ENCODE data around the gene ABLIM2.
A peak's percentile ranks its signal among the peaks of the same experiment; 100 is the strongest.

Gene ABLIM2

DNA sequence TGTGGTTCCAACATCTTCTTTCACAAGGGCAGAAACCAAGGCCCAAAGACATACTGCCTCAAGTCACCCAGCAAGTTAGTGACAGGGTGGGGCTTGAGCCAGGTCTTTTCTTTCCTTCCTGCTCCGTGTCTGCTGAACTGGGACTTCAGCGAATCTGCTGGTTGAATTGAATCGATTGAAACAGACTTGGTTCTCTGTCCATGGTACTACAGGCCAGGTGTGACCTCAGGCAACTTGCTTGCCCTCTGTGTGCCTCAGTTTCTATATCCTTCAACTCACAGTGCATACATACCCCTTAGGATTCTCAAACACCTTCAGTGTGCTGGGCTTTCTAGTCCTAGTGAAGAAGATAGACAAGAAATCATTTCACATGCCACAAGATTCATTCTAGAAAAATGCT lies 2.0 kb upstream of the ABLIM2 start:
- no peak for DNase-seq
- peaks cover 91% of the 10 kb centered on the region for H3K27me3 Mint-ChIP-seq (ENCODE audit: low read depth, poor library complexity)
- H3K9me3 Mint-ChIP-seq, result no peaks in the 10 kb centered on the region

DNA sequence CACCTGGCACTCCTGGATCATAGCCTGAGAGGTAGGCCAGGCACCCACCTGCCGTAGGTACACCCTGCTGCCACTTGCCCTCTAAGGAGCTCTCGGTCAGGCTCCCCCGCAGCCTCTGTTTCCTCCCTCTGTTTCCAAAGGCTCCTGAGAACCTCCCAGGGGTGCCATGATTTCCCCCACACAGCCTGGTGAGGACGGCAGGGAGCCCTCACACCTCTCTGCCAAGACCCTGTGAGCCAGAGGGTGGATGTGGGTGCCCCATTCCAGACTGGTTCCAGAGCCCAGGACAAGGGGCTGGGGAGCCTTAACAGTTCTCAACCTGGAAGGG lies 1.6 kb upstream of the ABLIM2 start:
- no peaks in the 10 kb centered on the region for H3K9me3 Mint-ChIP-seq
- H3K4me3 Mint-ChIP-seq, result peak overlapping the region; percentile 78
- H3K27me3 Mint-ChIP-seq (ENCODE audit: low read depth, poor library complexity), result peaks cover 92% of the 10 kb centered on the region
- TF ChIP-seq, protein P1, sequence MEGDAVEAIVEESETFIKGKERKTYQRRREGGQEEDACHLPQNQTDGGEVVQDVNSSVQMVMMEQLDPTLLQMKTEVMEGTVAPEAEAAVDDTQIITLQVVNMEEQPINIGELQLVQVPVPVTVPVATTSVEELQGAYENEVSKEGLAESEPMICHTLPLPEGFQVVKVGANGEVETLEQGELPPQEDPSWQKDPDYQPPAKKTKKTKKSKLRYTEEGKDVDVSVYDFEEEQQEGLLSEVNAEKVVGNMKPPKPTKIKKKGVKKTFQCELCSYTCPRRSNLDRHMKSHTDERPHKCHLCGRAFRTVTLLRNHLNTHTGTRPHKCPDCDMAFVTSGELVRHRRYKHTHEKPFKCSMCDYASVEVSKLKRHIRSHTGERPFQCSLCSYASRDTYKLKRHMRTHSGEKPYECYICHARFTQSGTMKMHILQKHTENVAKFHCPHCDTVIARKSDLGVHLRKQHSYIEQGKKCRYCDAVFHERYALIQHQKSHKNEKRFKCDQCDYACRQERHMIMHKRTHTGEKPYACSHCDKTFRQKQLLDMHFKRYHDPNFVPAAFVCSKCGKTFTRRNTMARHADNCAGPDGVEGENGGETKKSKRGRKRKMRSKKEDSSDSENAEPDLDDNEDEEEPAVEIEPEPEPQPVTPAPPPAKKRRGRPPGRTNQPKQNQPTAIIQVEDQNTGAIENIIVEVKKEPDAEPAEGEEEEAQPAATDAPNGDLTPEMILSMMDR (IDR thresholded peaks at IDR 0.05), result no peak
- no peaks in the 10 kb centered on the region for H3K36me3 Mint-ChIP-seq (ENCODE audit: low read depth)
- H3K4me1 Mint-ChIP-seq, result peaks cover 22% of the 10 kb centered on the region
- H3K27ac Mint-ChIP-seq, result no peak overlapping the region
- DNase-seq, result no peak

More for the DNA sequence above, 2.0 kb upstream of the ABLIM2 start:
- H3K27ac Mint-ChIP-seq, result no peak overlapping the region
- H3K4me1 Mint-ChIP-seq, result peaks cover 26% of the 10 kb centered on the region
- H3K4me3 Mint-ChIP-seq, result peak overlapping the region; percentile 78
- no peaks in the 10 kb centered on the region for H3K36me3 Mint-ChIP-seq (ENCODE audit: low read depth)
- TF ChIP-seq, protein P1 (IDR thresholded peaks at IDR 0.05), result no peak

DNA sequence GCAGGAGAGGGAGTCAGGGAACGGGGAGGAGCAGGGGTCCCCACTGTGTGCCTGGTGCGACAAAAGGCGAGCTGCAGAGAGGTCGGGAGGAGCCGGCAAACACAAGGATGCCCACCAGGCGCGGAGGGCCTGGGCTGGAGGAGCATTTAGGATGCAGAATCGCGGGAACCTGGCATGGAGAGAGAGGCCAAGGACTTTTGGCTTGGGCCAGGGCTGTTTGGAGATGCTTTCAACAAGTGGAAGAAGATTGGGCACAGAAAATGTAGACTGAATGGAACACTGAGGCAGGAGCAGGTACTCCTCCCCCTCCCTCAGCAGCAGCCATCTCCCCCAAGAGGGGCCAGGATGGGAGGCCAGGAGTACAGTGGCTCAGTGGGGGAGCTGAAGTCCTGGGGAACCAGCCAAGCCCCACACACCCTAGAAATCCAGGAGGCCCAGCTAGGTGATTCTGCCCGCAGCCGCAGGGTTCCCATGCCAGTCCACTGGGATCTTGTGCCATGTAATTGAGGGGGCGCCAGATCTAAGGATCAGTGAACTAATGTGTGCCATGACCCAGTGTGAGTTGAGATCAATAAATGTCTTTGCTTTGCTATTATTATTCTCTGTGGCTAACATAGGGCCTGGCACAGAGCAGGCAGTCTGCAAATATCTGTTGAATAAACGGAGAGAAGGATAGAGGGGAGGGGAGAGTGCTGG lies 1.1 kb upstream of the ABLIM2 start:
- peaks cover 97% of the 10 kb centered on the region for H3K27me3 Mint-ChIP-seq (ENCODE audit: low read depth, poor library complexity)
- H3K36me3 Mint-ChIP-seq (ENCODE audit: low read depth), result no peaks in the 10 kb centered on the region
- DNase-seq, result no peak
- H3K9me3 Mint-ChIP-seq, result no peaks in the 10 kb centered on the region
- H3K4me1 Mint-ChIP-seq, result peaks cover 18% of the 10 kb centered on the region
- TF ChIP-seq, protein P1 (IDR thresholded peaks at IDR 0.05), result no peak
- H3K4me3 Mint-ChIP-seq, result peak overlapping the region; percentile 78
- no peak overlapping the region for H3K27ac Mint-ChIP-seq

DNA sequence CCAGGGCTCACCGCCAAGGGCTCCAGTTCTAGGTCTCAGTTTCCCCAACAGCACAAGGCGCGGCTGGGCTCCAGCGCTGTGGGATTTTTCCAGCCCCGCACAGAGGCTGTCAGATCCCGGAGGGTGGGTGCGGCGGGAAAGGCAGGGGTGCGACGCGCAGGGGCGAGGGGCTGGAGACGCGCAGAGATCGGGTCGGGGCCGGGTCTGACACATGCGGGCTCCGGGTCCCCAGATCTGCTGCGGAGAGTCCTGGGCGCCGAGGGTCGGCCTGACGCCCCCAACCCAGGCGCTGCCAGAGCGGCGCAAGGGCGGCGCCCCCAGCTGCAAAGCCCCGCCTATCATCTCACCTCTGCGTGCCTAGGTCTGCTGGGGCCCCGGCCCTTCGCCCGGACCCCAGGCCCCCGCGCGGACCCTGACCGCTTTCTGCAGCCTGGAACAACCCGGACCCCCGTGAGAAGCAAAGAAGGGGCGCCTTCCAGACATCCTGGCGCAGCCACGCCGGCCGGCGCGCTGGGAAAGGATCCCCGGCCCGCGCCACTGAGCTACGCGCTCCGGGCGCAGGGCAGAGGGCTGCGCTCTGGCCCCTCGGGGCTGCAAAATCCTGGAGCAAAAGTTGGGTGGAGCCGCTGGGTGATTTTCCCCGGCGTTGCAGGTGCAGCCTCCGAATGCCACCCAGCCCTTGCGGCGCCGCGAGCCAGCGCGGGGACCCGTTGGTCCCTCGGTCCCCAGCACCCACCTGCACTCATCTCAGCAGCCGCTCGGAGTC lies 486 bp downstream of the ABLIM2 start:
- Mint-ChIP-seq H3K4me1 (peaks cover 14% of the 10 kb centered on the region), H3K9me3 (no peaks in the 10 kb centered on the region), H3K27me3 (ENCODE audit: low read depth, poor library complexity) (peaks cover 100% of the 10 kb centered on the region), H3K4me3 (peak overlapping the region; percentile 52), H3K36me3 (ENCODE audit: low read depth) (no peaks in the 10 kb centered on the region), H3K27ac (no peak overlapping the region)
- DNase-seq, result no peak
- TF ChIP-seq, protein P1 (IDR thresholded peaks at IDR 0.05), result no peak

DNA sequence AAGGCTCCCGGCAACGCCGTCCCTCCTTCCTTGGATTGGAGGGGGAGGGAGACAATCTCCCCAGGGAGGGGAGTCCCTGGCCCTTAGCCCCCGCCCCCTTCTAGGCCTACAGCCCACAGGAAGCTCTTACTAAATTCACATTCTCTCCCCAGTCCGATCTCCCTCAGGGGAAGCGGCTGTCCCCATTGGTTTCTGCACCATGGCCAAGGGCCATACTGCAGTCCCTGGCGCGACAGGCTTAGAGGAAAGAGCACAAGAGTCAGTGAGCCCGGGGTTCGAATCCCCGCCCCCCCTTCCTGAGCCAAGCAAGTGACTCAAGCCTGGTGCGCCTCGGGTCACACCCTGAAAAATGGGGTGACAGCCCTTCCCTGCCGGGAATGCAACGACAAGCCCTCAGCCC lies 1.1 kb downstream of the ABLIM2 start:
- peaks cover 14% of the 10 kb centered on the region for H3K4me1 Mint-ChIP-seq
- peaks cover 100% of the 10 kb centered on the region for H3K27me3 Mint-ChIP-seq (ENCODE audit: low read depth, poor library complexity)
- H3K36me3 Mint-ChIP-seq (ENCODE audit: low read depth), result no peaks in the 10 kb centered on the region
- H3K27ac Mint-ChIP-seq, result no peak overlapping the region
- no peak for DNase-seq
- H3K9me3 Mint-ChIP-seq, result no peaks in the 10 kb centered on the region
- peak overlapping the region; percentile 47 for H3K4me3 Mint-ChIP-seq
- TF ChIP-seq, protein P1 (IDR thresholded peaks at IDR 0.05), result no peak
